Hematopoietic multipotent progenitor cell (in vitro differentiated cells): ENCODE results near the gene FASTK. TPM values are rescaled to one million over a fixed set of nuclear protein-coding genes. Genes with fewer than 3 reads are reported as not detected.

Source experiments
- DNase-seq, 3 donors: peaks; one replicate each; pipeline ENCODE4 v3.0.0-alpha.2; 2011 to 2015; ENCODE audit warnings: low read depth in 2 of 3, low spot score in 2 of 3
- total RNA-seq: library from RNA; depleted of rRNA; stranded (reverse); fragments of >200 nt; gene quantifications from one replicate; pipeline ENCODE4 v1.2.3, GENCODE V29; 2012

FASTK gene
- total RNA-seq = 64.4 TPM

GRCh38 chr7:151080522-151081169 lies at the start of gene FASTK:
TSS of gene FASTK (minus strand) at chr7:151080809. CDS start at chr7:151080766, 43 bp downstream.
- peak in 2 of 3 donors; percentile 84 to 90 for DNase-seq

GRCh38 chr7:151129960-151130591 lies 49.5 kb upstream of the FASTK start:
- no peak for DNase-seq

- no peak for DNase-seq
These were observed 48.7 kb upstream of the FASTK start for GRCh38 chr7:151129117-151129959.

GRCh38 chr7:151128716-151129115 lies 48.1 kb upstream of the FASTK start:
- DNase-seq = no peak

GRCh38 chr7:151128144-151128543 lies 47.5 kb upstream of the FASTK start:
- no peak for DNase-seq

- no peak for DNase-seq
These were observed 46.0 kb upstream of the FASTK start for GRCh38 chr7:151126491-151127137.

- DNase-seq = no peak
These were observed 45.4 kb upstream of the FASTK start for GRCh38 chr7:151125846-151126481.

- peak in 1 of 3 donors; percentile 16 for DNase-seq
These were observed 44.8 kb upstream of the FASTK start for GRCh38 chr7:151125470-151125845.

GRCh38 chr7:151124899-151125399 lies 44.3 kb upstream of the FASTK start:
- no peak for DNase-seq

- DNase-seq = no peak
These were observed 43.9 kb upstream of the FASTK start for GRCh38 chr7:151124481-151124880.

GRCh38 chr7:151123822-151124464 lies 43.3 kb upstream of the FASTK start:
- peak; percentile 78 to 82 (median 80) for DNase-seq

GRCh38 chr7:151123158-151123821 lies 42.7 kb upstream of the FASTK start:
- no peak for DNase-seq

GRCh38 chr7:151122796-151123157 lies 42.2 kb upstream of the FASTK start:
- no peak for DNase-seq

- DNase-seq = no peak
These were observed 41.7 kb upstream of the FASTK start for GRCh38 chr7:151122276-151122675.

- DNase-seq = no peak
These were observed 41.0 kb upstream of the FASTK start for GRCh38 chr7:151121380-151122170.

GRCh38 chr7:151120896-151121295 lies 40.3 kb upstream of the FASTK start:
- DNase-seq = no peak

GRCh38 chr7:151119902-151120301 lies 39.3 kb upstream of the FASTK start:
- no peak for DNase-seq

GRCh38 chr7:151119055-151119415 lies 38.4 kb upstream of the FASTK start:
- DNase-seq = no peak
